Liver (tissue), 10 donors: ENCODE measurements around the gene KANK3. TPM values are rescaled to one million over a fixed set of nuclear protein-coding genes. Genes with fewer than 3 reads are reported as not detected.
"Not testable (repeated sequence)": the region's sequence is repeated elsewhere in the genome, so short reads cannot be mapped to it uniquely, and the experiment has no call there.

Source experiments
- DNase-seq: peaks from one replicate; pipeline ENCODE4 v3.0.0-alpha.2; 2017; ENCODE audit warnings: low spot score
- H3K27ac ChIP-seq, 2 donors: one replicate each; pipeline ENCODE4 v1.7.0; 2013; ENCODE audit warnings: inconsistent platforms in 2 of 2, low read length in 2 of 2, control low read depth in 1 of 2, low read depth in 1 of 2, mild to moderate bottlenecking in 1 of 2
- H3K27me3 ChIP-seq, 4 donors: one replicate each; pipeline versions ENCODE4 v1.6.1 to v1.7.0; 2013; ENCODE audit warnings: low read length in 3 of 4, inconsistent platforms in 1 of 4, mild to moderate bottlenecking in 1 of 4, moderate library complexity in 1 of 4; ENCODE audit not compliant: control insufficient read depth in 4 of 4, insufficient read depth in 4 of 4
- H3K36me3 ChIP-seq, 4 donors: one replicate each; pipeline versions ENCODE4 v1.6.1 to v1.7.0; 2013; ENCODE audit warnings: low read length in 3 of 4, mild to moderate bottlenecking in 3 of 4, low read depth in 1 of 4, moderate library complexity in 1 of 4; ENCODE audit not compliant: control insufficient read depth in 4 of 4, insufficient read depth in 3 of 4
- H3K4me1 ChIP-seq, 4 donors: one replicate each; pipeline versions ENCODE4 v1.6.1 to v1.7.0; 2013; ENCODE audit warnings: low read length in 3 of 4, mild to moderate bottlenecking in 3 of 4, moderate library complexity in 1 of 4; ENCODE audit not compliant: control insufficient read depth in 4 of 4, insufficient read depth in 4 of 4
- H3K4me3 ChIP-seq, 3 donors: one replicate each; pipeline versions ENCODE4 v1.6.1 to v1.7.0; 2013; ENCODE audit warnings: low read length in 3 of 3, control low read depth in 1 of 3, low read depth in 1 of 3, mild to moderate bottlenecking in 1 of 3
- H3K9ac ChIP-seq, 2 donors: one replicate each; pipeline ENCODE4 v1.7.0; 2013; ENCODE audit warnings: low read length in 2 of 2, mild to moderate bottlenecking in 2 of 2, moderate library complexity in 2 of 2, control low read depth in 1 of 2, low read depth in 1 of 2
- H3K9me3 ChIP-seq, 4 donors: one replicate each; pipeline versions ENCODE4 v1.6.1 to v1.7.0; 2013; ENCODE audit warnings: low read length in 3 of 4; ENCODE audit not compliant: control insufficient read depth in 4 of 4
- ATF3 ChIP-seq: IDR thresholded peaks from 2 replicates; pipeline ENCODE4 v1.6.1; 2016; ENCODE audit warnings: antibody characterized with exemption
- EGR1 ChIP-seq, 2 donors: IDR thresholded peaks; 2 replicates each; pipeline ENCODE4 v1.6.1; 2016 to 2018; ENCODE audit warnings: antibody characterized with exemption in 2 of 2, low read depth in 2 of 2
- FOXA1 ChIP-seq: IDR thresholded peaks from 2 replicates; pipeline ENCODE4 v1.6.1; 2016; ENCODE audit warnings: antibody characterized with exemption
- GABPA ChIP-seq, 2 donors: IDR thresholded peaks in 1 of 2; conservative IDR thresholded peaks in 1 of 2; 2 replicates each; pipeline ENCODE4 v1.6.1; 2016; ENCODE audit warnings: antibody characterized with exemption in 2 of 2, mild to moderate bottlenecking in 1 of 2, moderate library complexity in 1 of 2
- HNF4A ChIP-seq, 2 donors: conservative IDR thresholded peaks; 2 replicates each; pipeline ENCODE4 v1.6.1; 2016; ENCODE audit warnings: antibody characterized with exemption in 2 of 2, mild to moderate bottlenecking in 2 of 2
- RAD21 ChIP-seq, 2 donors: IDR thresholded peaks; 2 replicates each; pipeline ENCODE4 v1.6.1; 2016; ENCODE audit warnings: antibody characterized with exemption in 2 of 2, mild to moderate bottlenecking in 2 of 2
- WGBS: extraction: QIAGEN DNeasy Blood & Tissue Kit; methylation state at CpG from one replicate; pipeline ENCODE4 v1.1.7; 2013; 5-methylcytosine and 5-hydroxymethylcytosine counted together
- polyA plus RNA-seq, 2 donors: library from polyadenylated mRNA; stranded (reverse) in 1 of 2; unstranded in 1 of 2; fragments of 200-250 nt in 1 of 2; fragments of >200 nt in 1 of 2; fragmentation: Nextera tagmentation in 1 of 2; extraction: Ambion mirVana in 1 of 2; gene quantifications; one replicate each; pipeline versions ENCODE4 v1.2.1 to v1.2.3, GENCODE V29; 2013 to 2015
- small RNA-seq: library from RNA; depleted of rRNA; stranded (forward); fragments of <200 nt; gene quantifications from one replicate; pipeline ENCODE3, GENCODE V24; 2014
- total RNA-seq, 2 donors: library from RNA; depleted of rRNA; stranded (reverse); fragments of >200 nt; gene quantifications; one replicate each; pipeline ENCODE4 v1.2.3, GENCODE V29; 2014
- TF ChIP-seq, protein P1 (sequence below): IDR thresholded peaks from 2 replicates; pipeline ENCODE4 v1.6.1; 2016; ENCODE audit warnings: antibody characterized with exemption
- TF ChIP-seq, protein P2 (sequence below): IDR thresholded peaks from 2 replicates; pipeline ENCODE4 v1.6.1; 2016; ENCODE audit warnings: antibody characterized with exemption, mild to moderate bottlenecking
- donor health status: healthy.
- donor health status: healthy.
- donor health status: healthy.
- donor health status: healthy.
- donor health status: healthy.

The KANK3 gene
- total and polyA plus RNA-seq, 4 donors, result 0.44 to 4.5 (median 3.4) TPM

- Histone ChIP-seq H3K4me3 (no peak overlapping the region), H3K9ac (no peak overlapping the region), H3K9me3 (no peaks in the 10 kb centered on the region), H3K36me3 (peaks cover 0 to 3% (median 1%) of the 10 kb centered on the region in 4 donors), H3K4me1 (peaks cover 10 to 20% (median 17%) of the 10 kb centered on the region in 4 donors), H3K27ac (no peak overlapping the region), H3K27me3 (no peaks in the 10 kb centered on the region)
- 45% methylated on average over 11 of the region's 11 CpGs for WGBS
- DNase-seq, result peak; percentile 65
- TF ChIP-seq, protein P1, sequence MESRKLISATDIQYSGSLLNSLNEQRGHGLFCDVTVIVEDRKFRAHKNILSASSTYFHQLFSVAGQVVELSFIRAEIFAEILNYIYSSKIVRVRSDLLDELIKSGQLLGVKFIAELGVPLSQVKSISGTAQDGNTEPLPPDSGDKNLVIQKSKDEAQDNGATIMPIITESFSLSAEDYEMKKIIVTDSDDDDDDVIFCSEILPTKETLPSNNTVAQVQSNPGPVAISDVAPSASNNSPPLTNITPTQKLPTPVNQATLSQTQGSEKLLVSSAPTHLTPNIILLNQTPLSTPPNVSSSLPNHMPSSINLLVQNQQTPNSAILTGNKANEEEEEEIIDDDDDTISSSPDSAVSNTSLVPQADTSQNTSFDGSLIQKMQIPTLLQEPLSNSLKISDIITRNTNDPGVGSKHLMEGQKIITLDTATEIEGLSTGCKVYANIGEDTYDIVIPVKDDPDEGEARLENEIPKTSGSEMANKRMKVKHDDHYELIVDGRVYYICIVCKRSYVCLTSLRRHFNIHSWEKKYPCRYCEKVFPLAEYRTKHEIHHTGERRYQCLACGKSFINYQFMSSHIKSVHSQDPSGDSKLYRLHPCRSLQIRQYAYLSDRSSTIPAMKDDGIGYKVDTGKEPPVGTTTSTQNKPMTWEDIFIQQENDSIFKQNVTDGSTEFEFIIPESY, result no peak
- TF ChIP-seq HNF4A (conservative IDR thresholded peaks at IDR 0.05) (no peak), FOXA1 (no peak), GABPA (IDR thresholded peaks at IDR 0.05 in 1 of 2, conservative IDR thresholded peaks at IDR 0.05 in 1 of 2) (no peak), RAD21 (IDR thresholded peaks at IDR 0.05) (no peak), EGR1 (IDR thresholded peaks at IDR 0.05; ENCODE audit: low read depth in 2 of 2) (no peak), ATF3 (no peak)
- TF ChIP-seq, protein P2, sequence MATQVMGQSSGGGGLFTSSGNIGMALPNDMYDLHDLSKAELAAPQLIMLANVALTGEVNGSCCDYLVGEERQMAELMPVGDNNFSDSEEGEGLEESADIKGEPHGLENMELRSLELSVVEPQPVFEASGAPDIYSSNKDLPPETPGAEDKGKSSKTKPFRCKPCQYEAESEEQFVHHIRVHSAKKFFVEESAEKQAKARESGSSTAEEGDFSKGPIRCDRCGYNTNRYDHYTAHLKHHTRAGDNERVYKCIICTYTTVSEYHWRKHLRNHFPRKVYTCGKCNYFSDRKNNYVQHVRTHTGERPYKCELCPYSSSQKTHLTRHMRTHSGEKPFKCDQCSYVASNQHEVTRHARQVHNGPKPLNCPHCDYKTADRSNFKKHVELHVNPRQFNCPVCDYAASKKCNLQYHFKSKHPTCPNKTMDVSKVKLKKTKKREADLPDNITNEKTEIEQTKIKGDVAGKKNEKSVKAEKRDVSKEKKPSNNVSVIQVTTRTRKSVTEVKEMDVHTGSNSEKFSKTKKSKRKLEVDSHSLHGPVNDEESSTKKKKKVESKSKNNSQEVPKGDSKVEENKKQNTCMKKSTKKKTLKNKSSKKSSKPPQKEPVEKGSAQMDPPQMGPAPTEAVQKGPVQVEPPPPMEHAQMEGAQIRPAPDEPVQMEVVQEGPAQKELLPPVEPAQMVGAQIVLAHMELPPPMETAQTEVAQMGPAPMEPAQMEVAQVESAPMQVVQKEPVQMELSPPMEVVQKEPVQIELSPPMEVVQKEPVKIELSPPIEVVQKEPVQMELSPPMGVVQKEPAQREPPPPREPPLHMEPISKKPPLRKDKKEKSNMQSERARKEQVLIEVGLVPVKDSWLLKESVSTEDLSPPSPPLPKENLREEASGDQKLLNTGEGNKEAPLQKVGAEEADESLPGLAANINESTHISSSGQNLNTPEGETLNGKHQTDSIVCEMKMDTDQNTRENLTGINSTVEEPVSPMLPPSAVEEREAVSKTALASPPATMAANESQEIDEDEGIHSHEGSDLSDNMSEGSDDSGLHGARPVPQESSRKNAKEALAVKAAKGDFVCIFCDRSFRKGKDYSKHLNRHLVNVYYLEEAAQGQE, result no peak
Measured at GRCh38 chr19:8302357-8302691, 40.7 kb downstream of the KANK3 start.

- not testable (repeated sequence) for H3K9me3 ChIP-seq, H3K4me3 ChIP-seq, H3K9ac ChIP-seq, H3K27ac ChIP-seq, DNase-seq, H3K27me3 ChIP-seq, H3K4me1 ChIP-seq, H3K36me3 ChIP-seq
- WGBS, result no CpG with 5 or more reads among the region's 9 CpGs
Measured at GRCh38 chr19:8291337-8291736, 51.7 kb downstream of the KANK3 start.

DNA sequence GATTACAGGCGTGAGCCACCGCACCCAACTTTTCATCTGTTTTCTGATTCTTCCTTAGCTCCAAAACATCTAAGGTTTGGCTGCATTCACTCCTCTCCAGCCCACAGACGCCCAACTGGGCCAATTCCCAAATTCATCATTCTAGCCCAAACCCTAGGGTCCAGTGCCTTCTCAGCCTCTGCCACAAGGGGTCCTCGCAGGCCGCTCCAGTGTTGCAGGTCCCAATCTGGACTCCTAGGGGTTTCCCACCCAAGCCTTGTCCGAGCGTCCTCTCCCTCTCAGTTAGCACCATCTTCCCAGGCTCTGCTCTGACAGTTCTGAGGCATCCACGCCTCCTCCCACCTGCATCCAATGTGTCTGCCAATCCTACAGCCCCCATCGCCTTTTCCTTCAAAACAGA lies 66.6 kb downstream of the KANK3 start:
- H3K4me1 ChIP-seq, H3K9me3 ChIP-seq, H3K4me3 ChIP-seq, H3K9ac ChIP-seq, DNase-seq, H3K27ac ChIP-seq, H3K27me3 ChIP-seq, H3K36me3 ChIP-seq: not testable (repeated sequence)
- no CpG with 5 or more reads among the region's 9 CpGs for WGBS

Small RNA genes lying within 50 kb of the gene (small RNA-seq; reads per million reads assigned to genes)
- gene MIR4999, result 0.09 reads per million

Other genes starting within 250 kb of the KANK3 start
- under 1 TPM; under 0.01 to 0.61 TPM for gene FBN3, start 193.7 kb downstream of the KANK3 start, total RNA-seq
- under 1 TPM in 1 of 2 donors, not detected in 1; 0.08 TPM for gene FBN3, start 193.7 kb downstream of the KANK3 start, polyA plus RNA-seq
- 10 to 100 TPM; 55.6 to 65.1 TPM for gene CERS4, start 133.9 kb downstream of the KANK3 start, total RNA-seq
- gene CERS4, start 133.9 kb downstream of the KANK3 start, polyA plus RNA-seq, result 10 to 100 TPM; 42.7 to 57.2 TPM
- 10 to 100 TPM in 1 of 2 donors, 1 to 10 TPM in 1; 6.7 to 10.9 TPM for gene CD320, start 34.9 kb downstream of the KANK3 start, total RNA-seq
- gene CD320, start 34.9 kb downstream of the KANK3 start, polyA plus RNA-seq, result 10 to 100 TPM; 14.3 to 18.0 TPM
- 10 to 100 TPM; 19.6 to 26.1 TPM for gene NDUFA7, start 21.9 kb downstream of the KANK3 start, total RNA-seq
- gene NDUFA7, start 21.9 kb downstream of the KANK3 start, polyA plus RNA-seq, result 100 to 1,000 TPM in 1 of 2 donors, 10 to 100 TPM in 1; 85.2 to 101 TPM
- 100 to 1,000 TPM in 1 of 2 donors, 10 to 100 TPM in 1; 74.7 to 205 TPM for gene RPS28, start 21.8 kb downstream of the KANK3 start, total RNA-seq
- gene RPS28, start 21.8 kb downstream of the KANK3 start, polyA plus RNA-seq, result 100 to 1,000 TPM; 324 to 467 TPM
- gene ANGPTL4, start 20.9 kb upstream of the KANK3 start, total RNA-seq, result 100 to 1,000 TPM in 1 of 2 donors, under 1 TPM in 1; 0.65 to 144 TPM
- 100 to 1,000 TPM in 1 of 2 donors, 10 to 100 TPM in 1; 25.2 to 118 TPM for gene ANGPTL4, start 20.9 kb upstream of the KANK3 start, polyA plus RNA-seq
- gene RAB11B, start 47.1 kb upstream of the KANK3 start, total RNA-seq, result 10 to 100 TPM; 31.9 to 91.2 TPM
- 10 to 100 TPM; 27.3 to 58.1 TPM for gene RAB11B, start 47.1 kb upstream of the KANK3 start, polyA plus RNA-seq
- 10 to 100 TPM; 78.6 to 89.5 TPM for gene MARCHF2, start 70.0 kb upstream of the KANK3 start, total RNA-seq
- gene MARCHF2, start 70.0 kb upstream of the KANK3 start, polyA plus RNA-seq, result 10 to 100 TPM; 21.6 to 39.1 TPM
- 10 to 100 TPM; 66.3 to 75.1 TPM for gene HNRNPM, start 101.7 kb upstream of the KANK3 start, total RNA-seq
- 10 to 100 TPM; 39.4 to 86.9 TPM for gene HNRNPM, start 101.7 kb upstream of the KANK3 start, polyA plus RNA-seq
- gene PRAM1, start 159.4 kb upstream of the KANK3 start, total RNA-seq, result 1 to 10 TPM in 1 of 2 donors, under 1 TPM in 1; 0.84 to 1.8 TPM
- gene PRAM1, start 159.4 kb upstream of the KANK3 start, polyA plus RNA-seq, result under 1 TPM; 0.75 to 0.77 TPM
- 10 to 100 TPM in 1 of 2 donors, 1 to 10 TPM in 1; 3.5 to 10.3 TPM for gene ZNF414, start 170.9 kb upstream of the KANK3 start, total RNA-seq
- gene ZNF414, start 170.9 kb upstream of the KANK3 start, polyA plus RNA-seq, result 10 to 100 TPM in 1 of 2 donors, 1 to 10 TPM in 1; 4.1 to 16.0 TPM
- gene MYO1F, start 234.2 kb upstream of the KANK3 start, total RNA-seq, result 10 to 100 TPM; 17.9 to 20.4 TPM
- gene MYO1F, start 234.2 kb upstream of the KANK3 start, polyA plus RNA-seq, result 1 to 10 TPM; 6.1 to 6.2 TPM